Brain microvascular endothelial cell (primary cell): ENCODE measurements around the gene UQCRC1.

Source experiments
- DNase-seq: peaks from one replicate; pipeline ENCODE4 v3.0.0-alpha.2; 2020
- H3K27ac ChIP-seq: fragments of 250-450 bp; sonication (Bioruptor Pico); 2 replicates; pipeline ENCODE4 v1.5.1; 2020; ENCODE audit warnings: mild to moderate bottlenecking, moderate library complexity
- H3K27me3 ChIP-seq: fragments of 250-450 bp; sonication (Bioruptor Pico); replicated peaks from 2 replicates; pipeline ENCODE4 v1.5.1; 2020; ENCODE audit warnings: mild to moderate bottlenecking
- H3K36me3 ChIP-seq: fragments of 250-450 bp; sonication (Bioruptor Pico); replicated peaks from 2 replicates; pipeline ENCODE4 v1.5.1; 2020; ENCODE audit warnings: mild to moderate bottlenecking
- H3K4me3 ChIP-seq: 2 replicates; pipeline ENCODE4 v1.5.1; 2011; ENCODE audit warnings: low read depth, mild to moderate bottlenecking, control low read depth, low read length, moderate library complexity
- CTCF ChIP-seq: IDR thresholded peaks from 2 replicates; pipeline ENCODE4 v1.5.1; 2011; ENCODE audit warnings: low read depth, mild to moderate bottlenecking, moderate library complexity, low read length, control low read depth, inconsistent platforms; ENCODE audit errors: missing control alignments
- in situ Hi-C: cut with HindIII; loops from 2 replicates; pipeline ENCODE4 v1.10.0; 2017; ENCODE audit warnings: low sequenced_read_pairs, low pct_ligation_motif_present

Gene UQCRC1

GRCh38 chr3:48585411-48585810 is 24.0 kb downstream of the UQCRC1 start:
- Histone ChIP-seq H3K36me3 (peaks cover 2% of the 10 kb centered on the region), H3K27ac (no peak overlapping the region), H3K4me3 (no peak overlapping the region), H3K27me3 (no peaks in the 10 kb centered on the region)
- DNase-seq: no peak
- in situ Hi-C loops: no loop called here
- no peak for TF ChIP-seq CTCF

- peaks cover 2% of the 10 kb centered on the region for H3K36me3 ChIP-seq
- no peak for DNase-seq
- in situ Hi-C loops: no loop called here
- H3K27me3 ChIP-seq: no peaks in the 10 kb centered on the region
- no peak for TF ChIP-seq CTCF
- H3K4me3 ChIP-seq: no peak overlapping the region
- H3K27ac ChIP-seq: no peak overlapping the region
Observed at GRCh38 chr3:48584836-48585235, 24.6 kb downstream of the UQCRC1 start.

GRCh38 chr3:48581621-48582481 is 27.6 kb downstream of the UQCRC1 start:
- no peak for DNase-seq
- no peak for TF ChIP-seq CTCF
- H3K27ac ChIP-seq: no peak overlapping the region
- in situ Hi-C loops: no loop called here
- H3K4me3 ChIP-seq: no peak overlapping the region
- no peaks in the 10 kb centered on the region for H3K27me3 ChIP-seq
- H3K36me3 ChIP-seq: peaks cover 9% of the 10 kb centered on the region

GRCh38 chr3:48576647-48577046 is 32.8 kb downstream of the UQCRC1 start:
- Histone ChIP-seq H3K27me3 (no peaks in the 10 kb centered on the region), H3K27ac (no peak overlapping the region), H3K36me3 (peaks cover 8% of the 10 kb centered on the region), H3K4me3 (no peak overlapping the region)
- DNase-seq: no peak
- no peak for TF ChIP-seq CTCF
- in situ Hi-C loops: no loop called here

- in situ Hi-C loops: no loop called here
Observed at GRCh38 chr3:48575366-48575765, 34.1 kb downstream of the UQCRC1 start.

More at GRCh38 chr3:48575366-48575765, 34.1 kb downstream of the UQCRC1 start:
- no peak for TF ChIP-seq CTCF
- Histone ChIP-seq H3K27ac (no peak overlapping the region), H3K4me3 (no peak overlapping the region), H3K27me3 (no peaks in the 10 kb centered on the region), H3K36me3 (peaks cover 8% of the 10 kb centered on the region)
- DNase-seq: no peak
